Tibial nerve (tissue), 3 donors: ENCODE measurements around the gene PRICKLE1.

Experiments
- CTCF ChIP-seq, 5 experiments: fragments of 200-600 bp in 3 of 5; fragments of 450-650 bp in 2 of 5; sonication (generic) in 3 of 5; IDR thresholded peaks; one replicate each; pipeline ENCODE4 v1.5.1; 2016 to 2019; ENCODE audit warnings: antibody characterized with exemption in 5 of 5, mild to moderate bottlenecking in 3 of 5, moderate library complexity in 2 of 5
- POLR2A ChIP-seq, 2 donors: fragments of 450-650 bp; IDR thresholded peaks; one replicate each; pipeline ENCODE4 v1.6.1; 2017; ENCODE audit warnings: antibody characterized with exemption in 2 of 2, mild to moderate bottlenecking in 2 of 2, moderate library complexity in 2 of 2

GRCh38 chr12:42617622-42618021 lies 28.1 kb upstream of the PRICKLE1 start:
- TF ChIP-seq CTCF (IDR thresholded peaks at IDR 0.05) = no peak
- TF ChIP-seq POLR2A (IDR thresholded peaks at IDR 0.05) = no peak
